Duodenal mucosa (tissue), 2 donors: Measurements from ENCODE around the gene TBC1D24.

Experiments
- H3K27ac ChIP-seq: one replicate; pipeline ENCODE4 v1.7.0; 2013; ENCODE audit warnings: low read depth, low read length
- H3K27me3 ChIP-seq, 2 donors: one replicate each; pipeline ENCODE4 v1.7.0; 2013; ENCODE audit warnings: low read length in 2 of 2, control low read depth in 1 of 2; ENCODE audit not compliant: insufficient read depth in 2 of 2, control insufficient read depth in 1 of 2
- H3K36me3 ChIP-seq, 2 donors: one replicate each; pipeline ENCODE4 v1.7.0; 2013; ENCODE audit warnings: low read length in 2 of 2, control low read depth in 1 of 2; ENCODE audit not compliant: insufficient read depth in 2 of 2, control insufficient read depth in 1 of 2
- H3K4me1 ChIP-seq, 2 donors: one replicate each; pipeline ENCODE4 v1.7.0; 2013; ENCODE audit warnings: low read length in 2 of 2, control low read depth in 1 of 2; ENCODE audit not compliant: insufficient read depth in 2 of 2, control insufficient read depth in 1 of 2
- H3K4me3 ChIP-seq, 2 donors: one replicate each; pipeline ENCODE4 v1.7.0; 2013; ENCODE audit warnings: low read length in 2 of 2, low read depth in 1 of 2
- H3K9ac ChIP-seq, 2 donors: one replicate each; pipeline ENCODE4 v1.7.0; 2013; ENCODE audit warnings: low read length in 2 of 2, low read depth in 1 of 2
- H3K9me3 ChIP-seq, 2 donors: one replicate each; pipeline ENCODE4 v1.7.0; 2013; ENCODE audit warnings: low read length in 2 of 2, control low read depth in 1 of 2; ENCODE audit not compliant: control insufficient read depth in 1 of 2

TBC1D24 gene

GRCh38 chr16:2499454-2499853, 24.5 kb downstream of the TBC1D24 start:
- Histone ChIP-seq H3K9ac (no peak overlapping the region), H3K36me3 (peaks cover 2 to 14% of the 10 kb centered on the region in 2 donors), H3K27ac (no peak overlapping the region), H3K9me3 (no peaks in the 10 kb centered on the region), H3K27me3 (no peaks in the 10 kb centered on the region), H3K4me3 (no peak overlapping the region), H3K4me1 (peaks cover 5 to 15% of the 10 kb centered on the region in 2 donors)

GRCh38 chr16:2499890-2500429, 25.0 kb downstream of the TBC1D24 start:
- Histone ChIP-seq H3K4me1 (peaks cover 5 to 15% of the 10 kb centered on the region in 2 donors), H3K4me3 (no peak overlapping the region), H3K9me3 (no peaks in the 10 kb centered on the region), H3K27me3 (no peaks in the 10 kb centered on the region), H3K9ac (no peak overlapping the region), H3K27ac (no peak overlapping the region), H3K36me3 (peaks cover 2 to 14% of the 10 kb centered on the region in 2 donors)

DNA sequence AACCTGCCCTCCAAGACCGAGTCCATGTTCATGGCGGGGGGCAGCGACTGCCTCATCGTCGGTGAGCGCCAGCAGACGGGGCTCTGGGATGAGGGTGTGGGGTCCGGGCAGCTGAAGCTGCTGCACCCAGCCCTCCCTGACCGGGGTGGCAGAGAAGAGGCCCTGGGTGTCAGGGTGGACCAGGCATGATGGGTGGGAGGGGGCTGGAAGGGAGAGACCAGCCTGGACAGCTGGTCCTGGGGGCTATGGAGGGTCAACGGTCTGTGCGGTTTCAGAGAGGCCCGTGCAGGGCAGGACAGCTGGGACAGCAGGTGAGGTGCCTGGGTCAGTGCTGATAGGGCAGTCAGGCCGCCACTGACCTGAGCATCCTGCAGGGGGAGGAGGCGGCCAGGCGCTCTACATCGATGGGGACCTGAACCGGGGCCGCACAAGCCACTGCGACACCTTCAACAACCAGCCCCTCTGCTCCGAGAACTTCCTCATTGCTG, 25.5 kb downstream of the TBC1D24 start:
- Histone ChIP-seq H3K9ac (no peak overlapping the region), H3K4me3 (no peak overlapping the region), H3K27me3 (no peaks in the 10 kb centered on the region), H3K36me3 (peaks cover 2 to 14% of the 10 kb centered on the region in 2 donors), H3K4me1 (peaks cover 5 to 15% of the 10 kb centered on the region in 2 donors), H3K27ac (no peak overlapping the region), H3K9me3 (no peaks in the 10 kb centered on the region)

- H3K4me1 ChIP-seq: peaks cover 5 to 15% of the 10 kb centered on the region in 2 donors
- H3K4me3 ChIP-seq: peak overlapping the region in 1 of 2 donors; percentile 28
- H3K9me3 ChIP-seq: no peaks in the 10 kb centered on the region
- H3K36me3 ChIP-seq: peaks cover 2 to 12% of the 10 kb centered on the region in 2 donors
- no peaks in the 10 kb centered on the region for H3K27me3 ChIP-seq
- no peak overlapping the region for H3K9ac ChIP-seq
- no peak overlapping the region for H3K27ac ChIP-seq
These were observed 26.2 kb downstream of the TBC1D24 start for GRCh38 chr16:2500918-2501750.

GRCh38 chr16:2501946-2502895, 27.3 kb downstream of the TBC1D24 start:
- Histone ChIP-seq H3K9me3 (no peaks in the 10 kb centered on the region), H3K4me3 (no peak overlapping the region), H3K4me1 (peaks cover 5 to 15% of the 10 kb centered on the region in 2 donors), H3K27ac (no peak overlapping the region), H3K9ac (no peak overlapping the region), H3K27me3 (no peaks in the 10 kb centered on the region), H3K36me3 (peaks cover 2 to 6% of the 10 kb centered on the region in 2 donors)

DNA sequence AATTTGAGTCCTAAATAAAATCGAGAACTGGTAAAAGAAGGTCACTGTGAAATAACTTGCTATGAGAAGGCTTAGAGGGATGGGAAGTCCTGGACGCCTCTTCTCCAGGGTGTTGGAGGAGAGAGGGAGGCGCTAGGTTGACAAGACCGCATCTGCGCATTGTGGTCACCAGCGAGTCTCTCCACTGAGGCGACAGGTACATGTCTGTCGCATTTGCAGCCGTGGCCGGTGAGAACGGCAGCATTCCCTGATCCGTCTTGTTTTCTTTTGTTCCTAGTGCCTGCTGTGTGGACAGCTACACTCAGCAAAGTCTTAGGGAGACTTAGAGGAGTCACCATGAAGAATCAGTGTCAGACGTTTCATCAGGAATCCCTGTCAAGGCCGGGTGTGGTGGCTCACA, 30.8 kb downstream of the TBC1D24 start:
- H3K9ac ChIP-seq: no peak overlapping the region
- H3K4me3 ChIP-seq: no peak overlapping the region
- no peak overlapping the region for H3K27ac ChIP-seq
- no peaks in the 10 kb centered on the region for H3K36me3 ChIP-seq
- peaks cover 0 to 9% of the 10 kb centered on the region in 2 donors for H3K4me1 ChIP-seq
- no peaks in the 10 kb centered on the region for H3K9me3 ChIP-seq
- H3K27me3 ChIP-seq: no peaks in the 10 kb centered on the region

GRCh38 chr16:2507052-2507659, 32.2 kb downstream of the TBC1D24 start:
- Histone ChIP-seq H3K27me3 (no peaks in the 10 kb centered on the region), H3K36me3 (no peaks in the 10 kb centered on the region), H3K27ac (peak overlapping the region; percentile 32), H3K9me3 (no peaks in the 10 kb centered on the region), H3K4me1 (peaks cover 0 to 5% of the 10 kb centered on the region in 2 donors), H3K4me3 (no peak overlapping the region), H3K9ac (no peak overlapping the region)

GRCh38 chr16:2507665-2508064, 32.7 kb downstream of the TBC1D24 start:
- Histone ChIP-seq H3K9ac (no peak overlapping the region), H3K27me3 (no peaks in the 10 kb centered on the region)

GRCh38 chr16:2508722-2509400, 33.9 kb downstream of the TBC1D24 start:
- H3K27ac ChIP-seq: no peak overlapping the region
- H3K27me3 ChIP-seq: no peaks in the 10 kb centered on the region
- H3K36me3 ChIP-seq: no peaks in the 10 kb centered on the region
- no peak overlapping the region for H3K4me3 ChIP-seq
- H3K4me1 ChIP-seq: peaks cover 6 to 15% of the 10 kb centered on the region in 2 donors
- H3K9me3 ChIP-seq: no peaks in the 10 kb centered on the region
- H3K9ac ChIP-seq: no peak overlapping the region

More at GRCh38 chr16:2507665-2508064, 32.7 kb downstream of the TBC1D24 start:
- Histone ChIP-seq H3K4me1 (peaks cover 0 to 9% of the 10 kb centered on the region in 2 donors), H3K9me3 (no peaks in the 10 kb centered on the region), H3K4me3 (no peak overlapping the region), H3K36me3 (no peaks in the 10 kb centered on the region), H3K27ac (peak overlapping the region; percentile 32)
